ENCODE results near the gene PCDHGB1. TPM values are rescaled to one million over a fixed set of nuclear protein-coding genes. Genes with fewer than 3 reads are reported as not detected.
"Not testable (repeated sequence)": the region's sequence is repeated elsewhere in the genome, so short reads cannot be mapped to it uniquely, and the experiment has no call there.

Gene PCDHGB1
- 0.20 TPM for polyA plus RNA-seq (2013)

- H3K27me3 ChIP-seq (replicated peaks in 2 of 5; ENCODE audit: control insufficient read depth in 4 of 5, insufficient read depth in 5 of 5, low read length in 4 of 5) = peaks cover 19 to 77% (median 23%) of the 10 kb centered on the region in 5 experiments
- WGBS (ENCODE audit: insufficient coverage) = 23% methylated on average over 29 of the region's 29 CpGs
- peak; percentile 17 to 60 (median 47) for DNase-seq
- peaks cover 0 to 6% (median 0%) of the 10 kb centered on the region in 4 experiments for H3K36me3 ChIP-seq (ENCODE audit: control insufficient read depth in 4 of 4, insufficient read depth in 4 of 4, low read length in 3 of 4)
- H3K4me3 ChIP-seq (ENCODE audit: control insufficient read depth in 1 of 7, extremely low read depth in 1 of 7, insufficient read depth in 4 of 7, low read depth in 2 of 7, low read length in 6 of 7) = peak within 1 kb of the TSS in 4 of 7 experiments; percentile 4 to 55 (median 18)
- peaks cover 14 to 63% (median 40%) of the 10 kb centered on the region in 5 experiments for H3K9me3 ChIP-seq (ENCODE audit: control extremely low read depth in 1 of 5, control insufficient read depth in 4 of 5, insufficient read depth in 2 of 5, low read depth in 1 of 5, low read length in 4 of 5)
- H3K4me1 ChIP-seq (ENCODE audit: control extremely low read depth in 1 of 4, control insufficient read depth in 4 of 4, insufficient read depth in 4 of 4, low read length in 3 of 4) = no peaks in the 10 kb centered on the region
- ChIA-PET CTCF (interaction anchor here (1.8 kb wide), 1 partner anchor 207 kb away, joined by 7 read pairs; no protein-coding TSS in a partner anchor), POLR2A (no interaction called here)
- H3K27ac ChIP-seq (ENCODE audit: insufficient read depth in 1 of 2, low read depth in 1 of 2, low read length in 2 of 2, poor library complexity in 1 of 2, severe bottlenecking in 2 of 2) = no peak within 1 kb of the TSS
These were observed at the start of gene PCDHGB1 for GRCh38 chr5:141349917-141350619. Gene PCDHGB1 (plus strand): TSS chr5:141350099. CDS start chr5:141350261, 162 bp downstream.

GRCh38 chr5:141303756-141304155, 46.1 kb upstream of the PCDHGB1 start, which contains the start of gene SLC25A2:
Gene SLC25A2 (minus strand): TSS chr5:141304049. CDS start chr5:141303865, 184 bp downstream.
- WGBS (ENCODE audit: insufficient coverage) = 68% methylated on average over 27 of the region's 36 CpGs
- H3K9me3 ChIP-seq (ENCODE audit: control extremely low read depth in 1 of 5, control insufficient read depth in 4 of 5, insufficient read depth in 2 of 5, low read depth in 1 of 5, low read length in 4 of 5) = peaks cover 10 to 81% (median 58%) of the 10 kb centered on the region in 5 experiments
- POLR2A ChIA-PET = no interaction called here
- DNase-seq = no peak
- CTCF ChIA-PET = no interaction called here
- H3K36me3 ChIP-seq (ENCODE audit: control insufficient read depth in 4 of 4, insufficient read depth in 4 of 4, low read length in 3 of 4) = peaks cover 0 to 2% (median 0%) of the 10 kb centered on the region in 4 experiments
- H3K27ac ChIP-seq (ENCODE audit: insufficient read depth in 1 of 2, low read depth in 1 of 2, low read length in 2 of 2, poor library complexity in 1 of 2, severe bottlenecking in 2 of 2) = no peak within 1 kb of the TSS
- H3K4me1 ChIP-seq (ENCODE audit: control extremely low read depth in 1 of 4, control insufficient read depth in 4 of 4, insufficient read depth in 4 of 4, low read length in 3 of 4) = no peaks in the 10 kb centered on the region
- no peaks in the 10 kb centered on the region for H3K27me3 ChIP-seq (replicated peaks in 2 of 5; ENCODE audit: control insufficient read depth in 4 of 5, insufficient read depth in 5 of 5, low read length in 4 of 5)
- no peak within 1 kb of the TSS for H3K4me3 ChIP-seq (ENCODE audit: control insufficient read depth in 1 of 7, extremely low read depth in 1 of 7, insufficient read depth in 4 of 7, low read depth in 2 of 7, low read length in 6 of 7)

DNA sequence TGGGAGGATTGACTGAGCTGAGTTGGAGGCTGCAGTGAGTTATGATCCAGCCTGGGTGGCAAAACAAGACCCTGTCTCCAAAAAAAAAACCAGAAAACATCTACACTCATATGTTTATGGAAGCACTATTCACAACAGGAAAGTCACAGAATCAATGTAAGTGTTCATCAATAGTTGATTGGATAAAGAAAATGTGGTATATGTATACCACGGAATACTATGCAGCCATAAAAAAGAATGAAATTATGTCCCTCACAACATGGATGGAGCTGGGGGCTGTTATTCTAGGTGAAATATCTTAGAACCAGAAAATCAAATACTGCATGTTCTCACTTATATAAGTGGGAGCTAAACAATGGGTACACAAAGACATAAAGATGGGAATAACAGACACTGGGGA, 43.3 kb upstream of the PCDHGB1 start:
- ChIA-PET CTCF (no interaction called here), POLR2A (no interaction called here)
- no peaks in the 10 kb centered on the region for H3K27me3 ChIP-seq (replicated peaks in 2 of 5; ENCODE audit: control insufficient read depth in 4 of 5, insufficient read depth in 5 of 5, low read length in 4 of 5)
- DNase-seq = no peak
- WGBS (ENCODE audit: insufficient coverage) = no CpG with 5 or more reads among the region's 1 CpG
- peak overlapping the region in 1 of 7 experiments; percentile 6 for H3K4me3 ChIP-seq (ENCODE audit: control insufficient read depth in 1 of 7, extremely low read depth in 1 of 7, insufficient read depth in 4 of 7, low read depth in 2 of 7, low read length in 6 of 7)
- no peak overlapping the region for H3K27ac ChIP-seq (ENCODE audit: insufficient read depth in 1 of 2, low read depth in 1 of 2, low read length in 2 of 2, poor library complexity in 1 of 2, severe bottlenecking in 2 of 2)
- H3K9me3 ChIP-seq (ENCODE audit: control extremely low read depth in 1 of 5, control insufficient read depth in 4 of 5, insufficient read depth in 2 of 5, low read depth in 1 of 5, low read length in 4 of 5) = peaks cover 5 to 69% (median 59%) of the 10 kb centered on the region in 5 experiments
- H3K36me3 ChIP-seq (ENCODE audit: control insufficient read depth in 4 of 4, insufficient read depth in 4 of 4, low read length in 3 of 4) = peaks cover 0 to 2% (median under 1%) of the 10 kb centered on the region in 4 experiments
- H3K4me1 ChIP-seq (ENCODE audit: control extremely low read depth in 1 of 4, control insufficient read depth in 4 of 4, insufficient read depth in 4 of 4, low read length in 3 of 4) = no peaks in the 10 kb centered on the region

GRCh38 chr5:141313711-141314110, 36.2 kb upstream of the PCDHGB1 start:
- H3K4me3 ChIP-seq (ENCODE audit: control insufficient read depth in 1 of 7, extremely low read depth in 1 of 7, insufficient read depth in 4 of 7, low read depth in 2 of 7, low read length in 6 of 7) = no peak overlapping the region
- H3K4me1 ChIP-seq (ENCODE audit: control extremely low read depth in 1 of 4, control insufficient read depth in 4 of 4, insufficient read depth in 4 of 4, low read length in 3 of 4) = no peaks in the 10 kb centered on the region
- no peak for DNase-seq
- no peaks in the 10 kb centered on the region for H3K27me3 ChIP-seq (replicated peaks in 2 of 5; ENCODE audit: control insufficient read depth in 4 of 5, insufficient read depth in 5 of 5, low read length in 4 of 5)
- CTCF ChIA-PET = no interaction called here
- H3K9me3 ChIP-seq (ENCODE audit: control extremely low read depth in 1 of 5, control insufficient read depth in 4 of 5, insufficient read depth in 2 of 5, low read depth in 1 of 5, low read length in 4 of 5) = peaks cover 20 to 71% (median 49%) of the 10 kb centered on the region in 5 experiments
- POLR2A ChIA-PET = no interaction called here
- H3K36me3 ChIP-seq (ENCODE audit: control insufficient read depth in 4 of 4, insufficient read depth in 4 of 4, low read length in 3 of 4) = peaks cover 10 to 30% (median 14%) of the 10 kb centered on the region in 4 experiments
- no peak overlapping the region for H3K27ac ChIP-seq (ENCODE audit: insufficient read depth in 1 of 2, low read depth in 1 of 2, low read length in 2 of 2, poor library complexity in 1 of 2, severe bottlenecking in 2 of 2)

DNA sequence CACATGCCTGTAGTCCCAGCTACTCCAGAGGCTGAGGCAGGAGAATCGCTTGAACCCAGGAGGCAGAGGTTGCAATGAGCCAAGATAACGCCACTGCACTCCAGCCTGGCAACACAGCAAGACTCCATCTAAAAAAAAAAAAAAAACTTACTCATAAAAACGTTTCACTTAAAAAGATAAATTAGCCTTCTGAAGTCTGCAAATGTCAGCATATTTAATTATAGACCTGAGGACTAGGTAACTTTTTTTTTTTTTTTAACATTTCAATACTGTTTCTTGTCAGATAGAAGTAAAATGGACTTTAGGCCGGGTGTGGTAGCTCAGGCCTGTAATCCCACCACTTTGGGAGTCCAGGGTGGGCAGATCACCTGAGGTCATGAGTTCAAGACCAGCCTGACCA, 32.9 kb upstream of the PCDHGB1 start:
- peaks cover 11 to 41% (median 24%) of the 10 kb centered on the region in 4 experiments for H3K36me3 ChIP-seq (ENCODE audit: control insufficient read depth in 4 of 4, insufficient read depth in 4 of 4, low read length in 3 of 4)
- H3K4me3 ChIP-seq (ENCODE audit: control insufficient read depth in 1 of 7, extremely low read depth in 1 of 7, insufficient read depth in 4 of 7, low read depth in 2 of 7, low read length in 6 of 7); H3K27me3 ChIP-seq (replicated peaks in 2 of 5; ENCODE audit: control insufficient read depth in 4 of 5, insufficient read depth in 5 of 5, low read length in 4 of 5); DNase-seq; H3K27ac ChIP-seq (ENCODE audit: insufficient read depth in 1 of 2, low read depth in 1 of 2, low read length in 2 of 2, poor library complexity in 1 of 2, severe bottlenecking in 2 of 2); POLR2A ChIA-PET; H3K4me1 ChIP-seq (ENCODE audit: control extremely low read depth in 1 of 4, control insufficient read depth in 4 of 4, insufficient read depth in 4 of 4, low read length in 3 of 4): not testable (repeated sequence)
- CTCF ChIA-PET = interaction anchor here (1.4 kb wide), 1 partner anchor 11 kb away, joined by 4 read pairs; no protein-coding TSS in a partner anchor
- WGBS (ENCODE audit: insufficient coverage) = 100% methylated on average over 2 of the region's 4 CpGs
- H3K9me3 ChIP-seq (ENCODE audit: control extremely low read depth in 1 of 5, control insufficient read depth in 4 of 5, insufficient read depth in 2 of 5, low read depth in 1 of 5, low read length in 4 of 5) = peaks cover 23 to 75% (median 51%) of the 10 kb centered on the region in 5 experiments

DNA sequence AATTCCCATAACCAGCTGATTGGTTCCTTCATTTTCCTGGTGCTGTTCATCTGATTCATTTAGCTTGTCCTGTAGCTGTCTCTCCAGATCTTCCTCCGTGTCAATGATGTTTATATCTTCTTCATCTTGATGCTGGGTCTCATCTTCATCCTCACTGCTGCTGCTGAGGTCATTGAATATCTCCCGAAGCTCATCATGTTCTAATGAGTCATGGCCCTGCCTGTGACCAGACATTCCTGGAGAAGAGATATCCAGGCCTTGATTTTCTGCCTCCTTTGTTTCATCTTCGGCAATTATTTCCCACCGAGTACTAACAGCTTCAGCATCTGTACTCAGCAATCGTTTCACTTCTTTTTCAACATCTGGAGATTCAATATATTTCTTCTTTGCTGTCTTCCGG, 30.7 kb upstream of the PCDHGB1 start:
- 98% methylated on average over 6 of the region's 6 CpGs for WGBS (ENCODE audit: insufficient coverage)
- DNase-seq = no peak
- Histone ChIP-seq H3K27ac (ENCODE audit: insufficient read depth in 1 of 2, low read depth in 1 of 2, low read length in 2 of 2, poor library complexity in 1 of 2, severe bottlenecking in 2 of 2) (no peak overlapping the region), H3K4me1 (ENCODE audit: control extremely low read depth in 1 of 4, control insufficient read depth in 4 of 4, insufficient read depth in 4 of 4, low read length in 3 of 4) (peaks cover 0 to 5% (median 0%) of the 10 kb centered on the region in 4 experiments), H3K4me3 (ENCODE audit: control insufficient read depth in 1 of 7, extremely low read depth in 1 of 7, insufficient read depth in 4 of 7, low read depth in 2 of 7, low read length in 6 of 7) (peak overlapping the region in 1 of 7 experiments; percentile 19), H3K9me3 (ENCODE audit: control extremely low read depth in 1 of 5, control insufficient read depth in 4 of 5, insufficient read depth in 2 of 5, low read depth in 1 of 5, low read length in 4 of 5) (peaks cover 20 to 72% (median 45%) of the 10 kb centered on the region in 5 experiments), H3K27me3 (replicated peaks in 2 of 5; ENCODE audit: control insufficient read depth in 4 of 5, insufficient read depth in 5 of 5, low read length in 4 of 5) (no peaks in the 10 kb centered on the region), H3K36me3 (ENCODE audit: control insufficient read depth in 4 of 4, insufficient read depth in 4 of 4, low read length in 3 of 4) (peaks cover 11 to 38% (median 24%) of the 10 kb centered on the region in 4 experiments)
- POLR2A ChIA-PET = no interaction called here
- CTCF ChIA-PET = interaction anchor here (1.2 to 3.5 kb wide), 12 partner anchors 15 to 245 kb away, joined by 3 to 12 read pairs (median 6); partner anchors contain the start of genes PCDHGA10, PCDHGA11, PCDHGA12 and PCDHGA2

DNA sequence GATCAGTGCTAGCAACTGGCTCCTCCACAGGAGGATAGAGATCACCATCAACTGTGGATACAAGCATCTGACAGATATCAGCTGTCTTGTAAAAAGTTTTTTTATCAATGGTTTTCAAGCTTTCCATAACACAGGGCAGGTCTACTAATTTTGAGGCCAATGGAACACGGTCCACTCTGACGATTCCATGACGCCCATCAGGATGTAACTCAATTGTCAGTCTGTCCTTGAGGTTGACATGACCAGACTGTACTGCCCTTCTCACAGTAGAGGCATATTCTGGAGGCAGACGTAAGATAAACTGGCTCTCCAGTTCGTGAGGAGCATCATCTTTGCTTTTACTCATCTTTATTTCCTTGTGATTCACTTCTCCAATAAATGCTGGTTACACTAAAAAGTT, 30.2 kb upstream of the PCDHGB1 start:
- Histone ChIP-seq H3K27ac (ENCODE audit: insufficient read depth in 1 of 2, low read depth in 1 of 2, low read length in 2 of 2, poor library complexity in 1 of 2, severe bottlenecking in 2 of 2) (no peak overlapping the region), H3K27me3 (replicated peaks in 2 of 5; ENCODE audit: control insufficient read depth in 4 of 5, insufficient read depth in 5 of 5, low read length in 4 of 5) (no peaks in the 10 kb centered on the region), H3K36me3 (ENCODE audit: control insufficient read depth in 4 of 4, insufficient read depth in 4 of 4, low read length in 3 of 4) (peaks cover 11 to 36% (median 24%) of the 10 kb centered on the region in 4 experiments), H3K9me3 (ENCODE audit: control extremely low read depth in 1 of 5, control insufficient read depth in 4 of 5, insufficient read depth in 2 of 5, low read depth in 1 of 5, low read length in 4 of 5) (peaks cover 18 to 73% (median 44%) of the 10 kb centered on the region in 5 experiments), H3K4me3 (ENCODE audit: control insufficient read depth in 1 of 7, extremely low read depth in 1 of 7, insufficient read depth in 4 of 7, low read depth in 2 of 7, low read length in 6 of 7) (peak overlapping the region in 6 of 7 experiments; percentile 80 to 97 (median 88)), H3K4me1 (ENCODE audit: control extremely low read depth in 1 of 4, control insufficient read depth in 4 of 4, insufficient read depth in 4 of 4, low read length in 3 of 4) (peaks cover 0 to 5% (median 0%) of the 10 kb centered on the region in 4 experiments)
- ChIA-PET POLR2A (interaction anchor here (1.2 kb wide), 1 partner anchor 299 kb away, joined by 3 read pairs; the partner anchor contains the start of gene DIAPH1), CTCF (interaction anchor here (0.8 to 3.5 kb wide), 21 partner anchors 8 to 244 kb away, joined by 3 to 12 read pairs (median 5); partner anchors contain the start of genes PCDHGA10, PCDHGA11, PCDHGA12 and PCDHGA2)
- DNase-seq = no peak
- WGBS (ENCODE audit: insufficient coverage) = 85% methylated on average over 5 of the region's 5 CpGs

All from common myeloid progenitor, CD34-positive (primary cell).